Thyroid gland (tissue), 4 donors: ENCODE measurements around the gene EXOC3.
"Not testable (repeated sequence)": the region's sequence is repeated elsewhere in the genome, so short reads cannot be mapped to it uniquely, and the experiment has no call there.

Experiments
- CTCF ChIP-seq, 6 experiments: fragments of 200-600 bp in 3 of 6; fragments of 450-650 bp in 3 of 6; sonication (generic) in 3 of 6; IDR thresholded peaks; one replicate each; pipeline ENCODE4 v1.5.1; 2016 to 2019; ENCODE audit warnings: antibody characterized with exemption in 6 of 6, mild to moderate bottlenecking in 2 of 6, inconsistent platforms in 1 of 6, moderate library complexity in 1 of 6
- POLR2A ChIP-seq, 2 donors: fragments of 450-650 bp; IDR thresholded peaks; one replicate each; pipeline ENCODE4 v1.6.1; 2017; ENCODE audit warnings: antibody characterized with exemption in 2 of 2, mild to moderate bottlenecking in 2 of 2, moderate library complexity in 1 of 2

GRCh38 chr5:402219-402614 is 40.8 kb upstream of the EXOC3 start:
- not testable (repeated sequence) for TF ChIP-seq CTCF, POLR2A (IDR thresholded peaks at IDR 0.05)
